ENCODE data around the gene INAFM2.

INAFM2 gene

GRCh38 chr15:40357723-40358470 lies 34.4 kb downstream of the INAFM2 start, which contains the start of gene DISP2:
DISP2 (plus strand) TSS chr15:40358219; CDS start chr15:40358322, 103 bp downstream.
- TF ChIP-seq ZNF70 (CRISPR knock-in tag; IDR thresholded peaks at IDR 0.05) (peak; percentile 14; the same call in 1 of the 2 replicates), PPARA (CRISPR knock-in tag; IDR thresholded peaks at IDR 0.05; ENCODE audit: borderline replicate concordance) (no peak), ZFP3 (CRISPR knock-in tag; IDR thresholded peaks at IDR 0.05) (no peak), ZNF565 (CRISPR knock-in tag; conservative IDR thresholded peaks at IDR 0.05; ENCODE audit: low read depth) (no peak), SNAI2 (CRISPR knock-in tag; IDR thresholded peaks at IDR 0.05) (0 out of 2 replicates have a peak, but pooled peaks have one; percentile 66)
- peak; percentile 87 for ATAC-seq

- ATAC-seq = no peak
- no peak for TF ChIP-seq OSR1 (CRISPR knock-in tag; IDR thresholded peaks at IDR 0.05)
- TF ChIP-seq CSDC2 (CRISPR knock-in tag; IDR thresholded peaks at IDR 0.05) = no peak
- TF ChIP-seq PATZ1 (CRISPR knock-in tag; IDR thresholded peaks at IDR 0.05; ENCODE audit: borderline replicate concordance) = no peak
- no peak for TF ChIP-seq TCF4 (CRISPR knock-in tag; IDR thresholded peaks at IDR 0.05; ENCODE audit: borderline replicate concordance)
- TF ChIP-seq BACH2 (CRISPR knock-in tag; IDR thresholded peaks at IDR 0.05; ENCODE audit: borderline replicate concordance) = no peak
- no peak for TF ChIP-seq CREB5 (CRISPR knock-in tag; IDR thresholded peaks at IDR 0.05; ENCODE audit: low read depth)
- TF ChIP-seq ZFP30 (CRISPR knock-in tag; IDR thresholded peaks at IDR 0.05) = no peak
- TF ChIP-seq GLIS3 (CRISPR knock-in tag; IDR thresholded peaks at IDR 0.05) = no peak
- TF ChIP-seq ZNF8 (CRISPR knock-in tag; IDR thresholded peaks at IDR 0.05) = no peak
Measured at GRCh38 chr15:40358471-40359353, 35.2 kb downstream of the INAFM2 start.

DNA sequence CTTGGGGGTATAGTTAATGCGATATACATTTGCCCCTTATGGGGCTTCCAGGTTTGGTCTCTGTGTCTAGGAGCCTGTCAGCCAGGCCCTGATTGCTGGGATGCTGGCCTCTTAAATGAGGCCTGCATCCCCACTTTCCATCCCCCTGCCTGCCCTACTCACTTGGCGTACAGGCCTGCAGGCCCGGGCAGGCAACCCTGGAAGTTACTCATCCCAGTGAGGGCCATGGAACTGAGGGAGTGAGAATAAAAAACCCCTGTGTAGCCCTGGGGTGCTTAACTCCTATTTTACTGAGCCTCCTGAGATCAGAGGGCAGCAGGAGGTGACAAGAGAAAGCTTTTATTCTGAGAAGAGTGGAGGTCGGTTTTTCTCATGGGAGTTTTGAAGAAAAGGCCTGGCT lies 36.5 kb downstream of the INAFM2 start:
- no peak for TF ChIP-seq PATZ1 (CRISPR knock-in tag; IDR thresholded peaks at IDR 0.05; ENCODE audit: borderline replicate concordance)
- no peak for TF ChIP-seq SNAI2 (CRISPR knock-in tag; IDR thresholded peaks at IDR 0.05)
- TF ChIP-seq OSR1 (CRISPR knock-in tag; IDR thresholded peaks at IDR 0.05) = no peak
- no peak for TF ChIP-seq RARB (CRISPR knock-in tag; IDR thresholded peaks at IDR 0.05)
- TF ChIP-seq POU6F1 (CRISPR knock-in tag; IDR thresholded peaks at IDR 0.05; ENCODE audit: borderline replicate concordance, low read depth) = no peak
- TF ChIP-seq CSDC2 (CRISPR knock-in tag; IDR thresholded peaks at IDR 0.05) = no peak
- TF ChIP-seq TOX (CRISPR knock-in tag; IDR thresholded peaks at IDR 0.05; ENCODE audit: borderline replicate concordance) = no peak
- no peak for TF ChIP-seq CREB5 (CRISPR knock-in tag; IDR thresholded peaks at IDR 0.05; ENCODE audit: low read depth)

GRCh38 chr15:40361640-40362039 lies 38.1 kb downstream of the INAFM2 start:
- ATAC-seq = no peak
- no peak for TF ChIP-seq ZNF70 (CRISPR knock-in tag; IDR thresholded peaks at IDR 0.05)
- TF ChIP-seq, protein P1, sequence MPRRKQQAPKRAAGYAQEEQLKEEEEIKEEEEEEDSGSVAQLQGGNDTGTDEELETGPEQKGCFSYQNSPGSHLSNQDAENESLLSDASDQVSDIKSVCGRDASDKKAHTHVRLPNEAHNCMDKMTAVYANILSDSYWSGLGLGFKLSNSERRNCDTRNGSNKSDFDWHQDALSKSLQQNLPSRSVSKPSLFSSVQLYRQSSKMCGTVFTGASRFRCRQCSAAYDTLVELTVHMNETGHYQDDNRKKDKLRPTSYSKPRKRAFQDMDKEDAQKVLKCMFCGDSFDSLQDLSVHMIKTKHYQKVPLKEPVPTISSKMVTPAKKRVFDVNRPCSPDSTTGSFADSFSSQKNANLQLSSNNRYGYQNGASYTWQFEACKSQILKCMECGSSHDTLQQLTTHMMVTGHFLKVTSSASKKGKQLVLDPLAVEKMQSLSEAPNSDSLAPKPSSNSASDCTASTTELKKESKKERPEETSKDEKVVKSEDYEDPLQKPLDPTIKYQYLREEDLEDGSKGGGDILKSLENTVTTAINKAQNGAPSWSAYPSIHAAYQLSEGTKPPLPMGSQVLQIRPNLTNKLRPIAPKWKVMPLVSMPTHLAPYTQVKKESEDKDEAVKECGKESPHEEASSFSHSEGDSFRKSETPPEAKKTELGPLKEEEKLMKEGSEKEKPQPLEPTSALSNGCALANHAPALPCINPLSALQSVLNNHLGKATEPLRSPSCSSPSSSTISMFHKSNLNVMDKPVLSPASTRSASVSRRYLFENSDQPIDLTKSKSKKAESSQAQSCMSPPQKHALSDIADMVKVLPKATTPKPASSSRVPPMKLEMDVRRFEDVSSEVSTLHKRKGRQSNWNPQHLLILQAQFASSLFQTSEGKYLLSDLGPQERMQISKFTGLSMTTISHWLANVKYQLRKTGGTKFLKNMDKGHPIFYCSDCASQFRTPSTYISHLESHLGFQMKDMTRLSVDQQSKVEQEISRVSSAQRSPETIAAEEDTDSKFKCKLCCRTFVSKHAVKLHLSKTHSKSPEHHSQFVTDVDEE (CRISPR knock-in tag; IDR thresholded peaks at IDR 0.05) = no peak
- TF ChIP-seq OSR1 (CRISPR knock-in tag; IDR thresholded peaks at IDR 0.05) = no peak
- TF ChIP-seq ISL1 (CRISPR knock-in tag; IDR thresholded peaks at IDR 0.05) = no peak
- TF ChIP-seq ZNF8 (CRISPR knock-in tag; IDR thresholded peaks at IDR 0.05) = no peak
- TF ChIP-seq SNAI2 (CRISPR knock-in tag; IDR thresholded peaks at IDR 0.05) = no peak
- TF ChIP-seq ARNTL (CRISPR knock-in tag; IDR thresholded peaks at IDR 0.05; ENCODE audit: borderline replicate concordance, low read depth) = no peak
- TF ChIP-seq ZFP3 (CRISPR knock-in tag; IDR thresholded peaks at IDR 0.05) = no peak
- no peak for TF ChIP-seq TCF4 (CRISPR knock-in tag; IDR thresholded peaks at IDR 0.05; ENCODE audit: borderline replicate concordance)
- no peak for TF ChIP-seq PPARA (CRISPR knock-in tag; IDR thresholded peaks at IDR 0.05; ENCODE audit: borderline replicate concordance)
- TF ChIP-seq GLIS3 (CRISPR knock-in tag; IDR thresholded peaks at IDR 0.05) = no peak

More for the DNA sequence above, 36.5 kb downstream of the INAFM2 start:
- no peak for ATAC-seq
